GM21526 (cell line): Measurements from ENCODE around the gene VWA3A.
"Not testable (repeated sequence)": the region's sequence is repeated elsewhere in the genome, so short reads cannot be mapped to it uniquely, and the experiment has no call there.

Experiments used
- ATAC-seq: cut with Tn5 transposase; IDR thresholded peaks from one replicate; pipeline ENCODE4 v1.9.1; 2021; ENCODE audit warnings: moderate library complexity; ENCODE audit not compliant: unreplicated experiment, low FRiP score

Gene VWA3A

DNA sequence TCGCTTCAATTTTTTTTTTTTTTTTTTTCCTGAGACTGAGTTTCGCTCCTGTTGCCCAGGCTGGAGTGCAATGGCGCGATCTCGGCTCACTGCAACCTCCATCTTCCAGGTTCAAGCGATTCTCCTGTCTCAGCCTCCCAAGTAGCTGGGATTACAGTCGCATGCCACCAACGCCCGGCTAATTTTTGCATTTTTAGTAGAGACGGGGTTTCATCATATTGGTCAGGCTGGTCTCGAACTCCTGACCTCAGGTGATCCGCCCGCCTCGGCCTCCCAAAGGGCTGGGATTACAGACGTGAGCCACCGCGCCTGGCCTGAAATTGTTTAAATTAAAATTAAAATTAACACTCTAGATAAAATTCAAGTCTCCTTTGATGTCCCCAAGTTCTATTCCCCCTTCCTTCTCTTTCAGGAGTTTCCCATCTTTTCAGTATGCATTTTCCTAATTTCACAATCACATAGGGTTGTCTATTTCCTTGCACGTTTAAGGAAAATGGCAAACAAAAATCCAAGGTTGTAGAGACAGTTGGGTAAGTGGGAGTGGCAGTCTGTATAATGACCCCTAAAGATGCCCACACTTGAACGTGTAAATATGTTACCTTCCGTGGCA lies 104.3 kb downstream of the VWA3A start:
- not testable (repeated sequence) for ATAC-seq

DNA sequence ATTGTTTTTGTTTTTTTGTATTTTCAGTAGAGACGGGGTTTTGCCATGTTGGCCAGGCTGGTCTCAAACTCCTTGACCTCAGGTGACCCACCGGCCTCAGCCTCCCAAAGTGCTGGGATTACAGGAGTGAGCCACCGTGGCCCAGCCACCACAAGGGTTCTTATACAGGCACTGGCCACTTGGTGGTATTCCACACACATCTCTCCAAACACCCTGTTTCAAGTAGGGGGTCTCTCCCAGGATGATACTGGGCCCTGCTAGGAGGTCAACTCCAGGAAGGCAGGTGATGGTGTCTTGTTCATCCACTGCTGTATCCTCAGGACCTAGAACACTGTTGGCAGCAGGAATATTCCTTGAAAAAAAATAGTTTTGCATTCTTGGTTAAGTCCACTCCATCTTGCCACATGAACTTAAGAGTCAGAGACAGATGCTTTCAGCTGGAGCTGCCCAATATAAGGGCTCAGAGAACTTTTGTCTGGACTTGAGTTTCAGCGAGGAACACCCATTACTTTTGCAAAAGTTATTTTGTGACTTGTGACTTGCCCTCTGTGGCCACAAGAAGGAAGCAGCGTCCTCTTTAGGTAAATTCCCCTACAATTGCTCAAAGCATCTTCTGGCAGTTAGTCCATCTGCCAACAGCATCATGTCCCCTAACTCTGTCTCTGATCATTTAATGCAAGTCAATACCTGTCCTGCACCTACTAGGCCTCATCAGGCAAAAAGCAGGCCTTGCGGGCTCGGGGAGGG lies 106.4 kb downstream of the VWA3A start:
- no peak for ATAC-seq

DNA sequence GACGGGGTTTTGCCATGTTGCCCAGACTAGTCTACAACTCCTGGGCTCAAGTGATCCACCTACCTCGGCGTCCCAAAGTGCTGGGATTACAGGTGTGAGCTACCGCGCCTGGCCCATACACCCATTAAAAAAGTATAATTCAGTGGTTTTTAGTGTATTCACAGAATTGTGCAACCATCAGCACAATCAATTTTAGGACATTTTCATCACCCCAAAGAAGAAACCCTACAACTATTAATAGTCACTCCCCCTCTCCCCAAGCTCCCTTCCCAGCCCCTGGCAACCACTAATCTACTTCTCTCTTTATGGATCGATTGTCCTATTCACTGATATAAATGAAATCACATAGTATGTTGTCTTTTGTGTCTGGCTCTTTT lies 109.9 kb downstream of the VWA3A start:
- no peak for ATAC-seq

DNA sequence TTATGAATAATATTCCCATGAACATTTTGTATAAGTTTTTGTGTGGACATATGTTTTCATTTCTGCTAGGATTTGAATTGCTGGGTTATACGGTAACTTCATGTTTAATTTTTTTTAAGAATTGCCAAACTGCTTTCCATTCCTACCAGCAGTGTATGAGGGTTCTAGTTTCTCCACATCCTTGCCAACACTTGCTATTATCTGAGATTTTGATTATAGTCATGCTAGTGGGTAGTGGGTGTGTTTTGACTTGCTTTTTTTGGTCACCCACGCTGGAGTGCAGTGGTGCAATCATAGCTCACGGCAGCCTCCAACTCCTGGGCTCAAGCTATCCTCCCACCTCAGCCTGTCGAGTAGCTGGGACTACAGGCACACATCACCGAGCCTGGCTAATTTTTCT lies 110.8 kb downstream of the VWA3A start:
- no peak for ATAC-seq

DNA sequence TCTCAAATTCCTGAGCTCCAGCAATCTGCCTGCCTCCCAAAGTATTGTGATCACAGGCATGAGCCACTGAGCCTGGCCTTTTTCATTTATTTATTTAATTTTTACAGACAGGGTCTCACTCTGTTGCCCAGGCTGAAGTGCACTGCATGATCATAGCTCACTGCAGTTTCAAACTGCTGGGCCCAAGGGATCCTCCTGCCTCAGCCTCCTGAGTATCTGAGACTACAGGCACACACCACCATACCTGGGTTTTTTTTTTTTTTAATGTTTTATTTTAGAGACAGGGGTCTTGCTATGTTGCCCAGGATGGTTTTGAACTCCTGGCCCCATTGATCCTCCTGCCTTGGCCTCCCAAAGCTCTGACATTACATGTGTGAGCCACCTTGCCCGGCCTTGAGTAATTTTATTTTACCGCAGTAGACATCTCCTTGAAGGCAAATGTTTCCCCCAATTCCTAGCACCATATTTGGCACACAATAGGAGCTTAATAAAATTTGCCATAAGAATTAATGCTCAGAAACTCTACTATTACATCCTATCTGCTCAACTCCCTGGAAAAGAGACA lies 111.8 kb downstream of the VWA3A start:
- ATAC-seq: no peak

DNA sequence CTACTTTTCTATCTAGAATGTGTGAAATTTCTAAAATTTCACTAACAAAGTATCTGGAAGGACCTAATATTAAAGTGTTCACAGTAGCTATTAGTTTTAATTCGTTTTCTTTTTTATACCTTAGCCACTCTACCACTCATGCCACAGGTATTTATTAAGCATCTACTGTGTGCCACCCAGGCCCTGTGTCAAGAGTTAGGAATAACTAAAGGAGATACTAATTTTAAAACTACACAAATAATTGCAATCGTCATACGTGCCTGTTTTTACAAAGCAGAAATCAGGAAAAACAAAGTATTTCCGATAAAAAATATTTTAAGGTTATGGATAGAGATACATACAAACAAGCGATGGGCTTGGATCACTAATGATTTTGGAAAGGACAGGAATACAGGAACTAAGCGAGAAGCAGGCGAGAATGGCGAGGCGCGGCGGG lies 113.3 kb downstream of the VWA3A start:
- no peak for ATAC-seq

DNA sequence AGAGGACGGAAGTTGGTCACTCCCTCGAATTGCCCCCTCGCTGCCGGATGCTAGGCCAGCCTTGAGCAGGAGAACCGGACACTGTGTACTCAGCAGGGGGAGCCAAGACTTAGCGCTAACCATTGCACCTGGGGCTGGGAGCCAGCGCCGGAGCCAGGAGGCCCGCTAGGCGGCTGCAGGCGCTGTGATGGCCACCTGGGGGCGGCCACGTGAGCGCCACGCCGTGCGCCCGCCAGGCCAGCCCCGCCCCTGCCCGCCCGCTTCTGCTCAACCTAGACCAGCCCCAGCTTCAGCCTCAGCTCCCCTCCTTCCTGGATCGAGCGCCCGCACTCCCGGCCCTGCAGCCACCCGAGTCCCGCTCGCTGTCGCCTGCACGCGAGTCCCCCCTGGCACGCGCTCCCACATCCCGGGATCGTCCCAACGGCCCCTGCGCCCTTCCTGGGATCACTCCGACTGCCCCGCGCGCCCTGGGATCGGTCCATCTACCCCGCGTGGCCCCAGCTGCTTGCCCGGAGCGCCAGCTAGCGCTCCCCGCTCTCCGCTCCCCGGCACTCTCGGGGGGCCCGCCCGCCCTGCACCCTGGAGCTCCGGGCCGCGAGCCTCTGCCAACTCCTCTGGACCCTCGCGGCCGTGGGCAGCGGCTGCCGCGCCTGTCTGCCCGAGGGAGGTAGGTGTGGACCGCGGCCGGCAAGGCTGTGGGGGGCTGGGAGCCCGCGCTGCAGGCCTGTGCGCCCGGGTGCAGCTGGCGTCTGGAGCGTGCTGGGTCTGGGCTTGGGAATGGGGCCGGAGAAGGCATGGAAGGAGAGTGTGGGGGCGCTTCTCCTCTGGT lies 113.9 kb downstream of the VWA3A start, which contains the start of gene EEF2K:
Gene EEF2K (plus strand): TSS at position 266 of the 829 bp plus-strand sequence. CDS start 19,452 bp downstream, outside the sequence.
- peak; percentile 67 for ATAC-seq
